HepG2 (cell line): ENCODE results near the gene MAVS. TPM values are rescaled to one million over a fixed set of nuclear protein-coding genes. Genes with fewer than 3 reads are reported as not detected.

Experiments
- BCL3 ChIP-seq: sonication (generic); formaldehyde crosslinking; IDR thresholded peaks from 2 replicates; pipeline ENCODE4 v1.5.1; 2020; ENCODE audit warnings: mild to moderate bottlenecking, missing genetic modification reagents, moderate library complexity
- ERF ChIP-seq: IDR thresholded peaks from 2 replicates; pipeline ENCODE4 v1.6.1; 2018; ENCODE audit warnings: missing biosample characterization, missing genetic modification reagents
- HES4 ChIP-seq: sonication (generic); formaldehyde crosslinking; IDR thresholded peaks from 2 replicates; pipeline ENCODE4 v1.9.0; 2021; ENCODE audit warnings: mild to moderate bottlenecking, missing genetic modification reagents, borderline replicate concordance
- IKZF4 ChIP-seq: sonication (generic); formaldehyde crosslinking; IDR thresholded peaks from 2 replicates; pipeline ENCODE4 v1.5.1; 2020; ENCODE audit warnings: borderline replicate concordance, mild to moderate bottlenecking, low read depth, missing genetic modification reagents; ENCODE audit errors: not compliant biosample characterization
- IRX3 ChIP-seq: sonication (generic); formaldehyde crosslinking; IDR thresholded peaks from 2 replicates; pipeline ENCODE4 v1.8.1; 2023; ENCODE audit warnings: mild to moderate bottlenecking, low read depth, missing genetic modification reagents, borderline replicate concordance
- PAF1 ChIP-seq: IDR thresholded peaks from 2 replicates; pipeline ENCODE4 v1.6.1; 2016; ENCODE audit warnings: missing genetic modification reagents, missing compliant biosample characterization
- PPARG ChIP-seq: conservative IDR thresholded peaks from 2 replicates; pipeline ENCODE4 v1.6.1; 2016; ENCODE audit warnings: missing biosample characterization, missing genetic modification reagents
- SIN3B ChIP-seq: fragments of 150-350 bp; IDR thresholded peaks from 2 replicates; pipeline ENCODE4 v1.6.1; 2014; ENCODE audit warnings: low read length
- SMAD1 ChIP-seq: sonication (generic); formaldehyde crosslinking; IDR thresholded peaks from 2 replicates; pipeline ENCODE4 v1.4.0; 2020; ENCODE audit warnings: missing genetic modification reagents, low read depth, mild to moderate bottlenecking, borderline replicate concordance
- SMAD9 ChIP-seq: sonication (generic); formaldehyde crosslinking; IDR thresholded peaks from 2 replicates; pipeline ENCODE4 v1.5.1; 2020; ENCODE audit warnings: mild to moderate bottlenecking, missing genetic modification reagents
- SNAPC4 ChIP-seq: sonication (generic); formaldehyde crosslinking; IDR thresholded peaks from 2 replicates; pipeline ENCODE4 v1.4.0; 2020; ENCODE audit warnings: mild to moderate bottlenecking, missing genetic modification reagents
- TEAD3 ChIP-seq: optimal IDR thresholded peaks from 2 replicates; pipeline ENCODE3; 2016; ENCODE audit warnings: borderline replicate concordance
- TFE3 ChIP-seq: IDR thresholded peaks from 2 replicates; pipeline ENCODE4 v1.6.1; 2016
- TGIF2 ChIP-seq: IDR thresholded peaks from 2 replicates; pipeline ENCODE4 v1.6.1; 2016; ENCODE audit warnings: control low read depth, missing compliant biosample characterization
- THAP11 ChIP-seq: IDR thresholded peaks from 2 replicates; pipeline ENCODE4 v1.6.1; 2016; ENCODE audit warnings: missing biosample characterization, missing genetic modification reagents
- ZNF121 ChIP-seq: sonication (generic); formaldehyde crosslinking; IDR thresholded peaks from 2 replicates; pipeline ENCODE4 v1.5.0; 2020; ENCODE audit warnings: mild to moderate bottlenecking, missing genetic modification reagents
- ZNF33B ChIP-seq: sonication (generic); formaldehyde crosslinking; IDR thresholded peaks from 2 replicates; pipeline ENCODE4 v1.5.1; 2020; ENCODE audit warnings: mild to moderate bottlenecking, missing genetic modification reagents
- ZNF563 ChIP-seq: sonication (generic); formaldehyde crosslinking; IDR thresholded peaks from 2 replicates; pipeline ENCODE4 v1.8.0; 2022; ENCODE audit warnings: mild to moderate bottlenecking, moderate library complexity, missing genetic modification reagents
- ZNF615 ChIP-seq: sonication (generic); formaldehyde crosslinking; IDR thresholded peaks from 2 replicates; pipeline ENCODE4 v1.5.0; 2020; ENCODE audit warnings: mild to moderate bottlenecking, missing genetic modification reagents, borderline replicate concordance
- ZNF616 ChIP-seq: sonication (generic); formaldehyde crosslinking; IDR thresholded peaks from 2 replicates; pipeline ENCODE4 v1.5.0; 2020; ENCODE audit warnings: low read depth, mild to moderate bottlenecking, missing genetic modification reagents
- ZNF768 ChIP-seq: sonication (generic); formaldehyde crosslinking; IDR thresholded peaks from 2 replicates; pipeline ENCODE4 v1.4.0; 2020; ENCODE audit warnings: missing genetic modification reagents
- ZSCAN29 ChIP-seq: sonication (generic); formaldehyde crosslinking; conservative IDR thresholded peaks from 2 replicates; pipeline ENCODE4 v1.4.0; 2020; ENCODE audit warnings: mild to moderate bottlenecking, missing genetic modification reagents
- polyA plus RNA-seq, 8 experiments: library from polyadenylated mRNA; depleted of rRNA in 3 of 8; stranded (reverse) in 7 of 8; unstranded in 1 of 8; fragments of >200 nt; fragmentation: Illumina TruSeq in 4 of 8; extraction: Trizol in 4 of 8; gene quantifications; 2 replicates each; pipeline versions ENCODE4 v1.2.1 to v1.2.3, GENCODE V29; 2011 to 2016; ENCODE audit warnings: low read depth in 4 of 8, missing spikeins in 1 of 8, mixed read lengths in 1 of 8; ENCODE audit not compliant: insufficient read depth in 1 of 8
- total RNA-seq, 5 experiments: library from RNA; depleted of rRNA; stranded (reverse); fragments of >200 nt; fragmentation: Illumina TruSeq; extraction: Trizol; gene quantifications; 2 replicates each; pipeline ENCODE4 v1.2.3, GENCODE V29; 2016; ENCODE audit warnings: low read depth in 1 of 5

Gene MAVS
- total and polyA plus RNA-seq, 2 of the 13 experiments (the other 11 are each of a cell fraction or from before 2014, with no cell fraction given) = 27.3 to 36.6 TPM

GRCh38 chr20:3889489-3890397 lies 43.1 kb downstream of the MAVS start (continued):
- 0 out of 2 replicates have a peak, but pooled peaks have one; percentile 58 for TF ChIP-seq SMAD9 (CRISPR knock-in tag)
- TF ChIP-seq IKZF4 (CRISPR knock-in tag) = peak; percentile 50
- peak; percentile 61; the same call in 1 of the 2 replicates for TF ChIP-seq BCL3 (CRISPR knock-in tag)
- 0 out of 2 replicates have a peak, but pooled peaks have one; percentile 50 for TF ChIP-seq SNAPC4 (CRISPR knock-in tag)
- TF ChIP-seq ZNF33B (CRISPR knock-in tag) = no peak
- peak; percentile 11; the same call in 1 of the 2 replicates for TF ChIP-seq ERF (CRISPR knock-in tag)
- no peak for TF ChIP-seq ZNF615
- peak; percentile 60; the same call in 1 of the 2 replicates for TF ChIP-seq HES4 (CRISPR knock-in tag)
- TF ChIP-seq SMAD1 (CRISPR knock-in tag) = peak; percentile 11; the same call in 1 of the 2 replicates
- TF ChIP-seq PAF1 (CRISPR knock-in tag) = no peak
- no peak for TF ChIP-seq THAP11 (CRISPR knock-in tag)
- peak; percentile 77 for TF ChIP-seq TEAD3
- TF ChIP-seq ZNF768 (CRISPR knock-in tag) = 0 out of 2 replicates have a peak, but pooled peaks have one; percentile 49
- peak; percentile 17; the same call in 1 of the 2 replicates for TF ChIP-seq TGIF2 (CRISPR knock-in tag)
- TF ChIP-seq IRX3 (CRISPR knock-in tag) = no peak; the same call in 1 of the 2 replicates
- no peak for TF ChIP-seq ZSCAN29 (CRISPR knock-in tag)
- no peak for TF ChIP-seq PPARG
- peak; percentile 31; the same call in 1 of the 2 replicates for TF ChIP-seq ZNF616 (CRISPR knock-in tag)
- TF ChIP-seq SIN3B = no peak
- peak; percentile 45; the same call in 1 of the 2 replicates for TF ChIP-seq TFE3 (CRISPR knock-in tag)
- TF ChIP-seq ZNF121 (CRISPR knock-in tag) = no peak
- peak; percentile 3; the same call in 1 of the 2 replicates for TF ChIP-seq ZNF563 (CRISPR knock-in tag)
